Esophagus muscularis mucosa (tissue), 4 donors: ENCODE measurements around the gene DDX31. TPM values are rescaled to one million over a fixed set of nuclear protein-coding genes. Genes with fewer than 3 reads are reported as not detected.

ENCODE experiments used
- DNase-seq: peaks from one replicate; pipeline ENCODE4 v3.0.0-alpha.2; 2017; ENCODE audit errors: extremely low spot score
- H3K27ac ChIP-seq, 4 donors: fragments of 200-600 bp; sonication (generic); replicated peaks in 1 of 4; 1 replicate in 3 of 4; 2 replicates in 1 of 4; pipeline ENCODE4 v1.5.1; 2016 to 2019; ENCODE audit warnings: mild to moderate bottlenecking in 1 of 4
- H3K27me3 ChIP-seq, 4 donors: fragments of 200-600 bp; sonication (generic); one replicate each; pipeline versions ENCODE4 v1.5.1 to v1.6.0; 2016 to 2019
- H3K36me3 ChIP-seq, 4 donors: fragments of 200-600 bp; sonication (generic); one replicate each; pipeline ENCODE4 v1.5.1; 2016 to 2019
- H3K4me1 ChIP-seq, 4 donors: fragments of 200-600 bp; sonication (generic); one replicate each; pipeline ENCODE4 v1.5.1; 2016 to 2019
- H3K4me3 ChIP-seq, 4 donors: fragments of 200-600 bp; sonication (generic); 1 replicate in 2 of 4; 2 replicates in 2 of 4; pipeline ENCODE4 v1.5.1; 2016 to 2019; ENCODE audit warnings: mild to moderate bottlenecking in 4 of 4, moderate library complexity in 1 of 4
- H3K9me3 ChIP-seq, 4 donors: fragments of 200-600 bp; sonication (generic); 1 replicate in 3 of 4; 2 replicates in 1 of 4; pipeline ENCODE4 v1.5.1; 2016 to 2019
- EP300 ChIP-seq: sonication (generic); formaldehyde crosslinking; IDR thresholded peaks from one replicate; pipeline ENCODE4 v1.6.1; 2017; ENCODE audit warnings: antibody characterized with exemption
- POLR2A ChIP-seq: fragments of 450-650 bp; IDR thresholded peaks from one replicate; pipeline ENCODE4 v1.6.1; 2017; ENCODE audit warnings: antibody characterized with exemption, moderate library complexity, mild to moderate bottlenecking, low read depth
- POLR2AphosphoS5 ChIP-seq, 2 donors: sonication (generic); formaldehyde crosslinking; IDR thresholded peaks; one replicate each; pipeline ENCODE4 v1.6.1; 2017; ENCODE audit warnings: antibody characterized with exemption in 2 of 2
- WGBS: methylation state at CpG from one replicate; pipeline ENCODE4 v1.1.5; 2018; 5-methylcytosine and 5-hydroxymethylcytosine counted together
- intact Hi-C: fragments of 100-400 bp; cut with DNase I; formaldehyde crosslinking; loops from one replicate; pipeline ENCODE4 v1.15.1; 2023
- total RNA-seq, 4 donors: library from RNA; depleted of rRNA; stranded (reverse); fragments of >200 nt; gene quantifications; one replicate each; pipeline versions ENCODE4 v1.1.0 to v1.2.1, GENCODE V29; 2016
- TF ChIP-seq, protein P1 (sequence below), 3 experiments: fragments of 200-600 bp in 2 of 3; fragments of 450-650 bp in 1 of 3; sonication (generic) in 2 of 3; IDR thresholded peaks; one replicate each; pipeline ENCODE4 v1.5.1; 2017 to 2019; ENCODE audit warnings: antibody characterized with exemption in 3 of 3, mild to moderate bottlenecking in 2 of 3, moderate library complexity in 1 of 3

The DDX31 gene
- total RNA-seq, 4 donors from 2014 or later, result 6.6 to 7.8 (median 7.5) TPM

DNA sequence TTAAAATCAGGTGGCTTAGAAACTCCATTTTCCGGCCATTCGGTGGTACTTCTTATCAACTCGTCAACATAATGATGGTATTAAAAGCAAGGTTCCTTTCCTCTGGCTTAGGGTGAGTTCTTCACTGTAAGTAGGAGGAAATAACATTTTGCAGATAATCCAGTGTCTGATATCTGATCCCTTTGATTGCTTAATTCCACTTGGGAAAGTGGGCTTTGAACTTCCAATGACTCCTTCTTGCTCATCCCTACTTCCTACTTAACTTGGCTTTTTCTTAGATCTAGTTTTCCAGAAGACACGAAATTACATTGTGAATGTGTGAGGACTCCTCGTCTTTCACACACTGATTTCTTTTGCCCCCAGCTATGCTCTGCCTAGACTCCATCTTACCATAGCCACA is 31.5 kb downstream of the DDX31 start:
- no peak for DNase-seq
- TF ChIP-seq EP300 (no peak), POLR2AphosphoS5 (IDR thresholded peaks at IDR 0.05) (no peak), POLR2A (no peak)
- TF ChIP-seq, protein P1, sequence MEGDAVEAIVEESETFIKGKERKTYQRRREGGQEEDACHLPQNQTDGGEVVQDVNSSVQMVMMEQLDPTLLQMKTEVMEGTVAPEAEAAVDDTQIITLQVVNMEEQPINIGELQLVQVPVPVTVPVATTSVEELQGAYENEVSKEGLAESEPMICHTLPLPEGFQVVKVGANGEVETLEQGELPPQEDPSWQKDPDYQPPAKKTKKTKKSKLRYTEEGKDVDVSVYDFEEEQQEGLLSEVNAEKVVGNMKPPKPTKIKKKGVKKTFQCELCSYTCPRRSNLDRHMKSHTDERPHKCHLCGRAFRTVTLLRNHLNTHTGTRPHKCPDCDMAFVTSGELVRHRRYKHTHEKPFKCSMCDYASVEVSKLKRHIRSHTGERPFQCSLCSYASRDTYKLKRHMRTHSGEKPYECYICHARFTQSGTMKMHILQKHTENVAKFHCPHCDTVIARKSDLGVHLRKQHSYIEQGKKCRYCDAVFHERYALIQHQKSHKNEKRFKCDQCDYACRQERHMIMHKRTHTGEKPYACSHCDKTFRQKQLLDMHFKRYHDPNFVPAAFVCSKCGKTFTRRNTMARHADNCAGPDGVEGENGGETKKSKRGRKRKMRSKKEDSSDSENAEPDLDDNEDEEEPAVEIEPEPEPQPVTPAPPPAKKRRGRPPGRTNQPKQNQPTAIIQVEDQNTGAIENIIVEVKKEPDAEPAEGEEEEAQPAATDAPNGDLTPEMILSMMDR (IDR thresholded peaks at IDR 0.05), result no peak
- H3K27ac ChIP-seq, result no peak overlapping the region
- no peaks in the 10 kb centered on the region for H3K4me1 ChIP-seq
- intact Hi-C loops, result no loop called here
- H3K36me3 ChIP-seq, result peaks cover 28 to 83% (median 70%) of the 10 kb centered on the region in 4 donors
- WGBS, result 91% methylated on average over 5 of the region's 5 CpGs
- no peaks in the 10 kb centered on the region for H3K27me3 ChIP-seq
- H3K4me3 ChIP-seq, result no peak overlapping the region
- no peaks in the 10 kb centered on the region for H3K9me3 ChIP-seq

DNA sequence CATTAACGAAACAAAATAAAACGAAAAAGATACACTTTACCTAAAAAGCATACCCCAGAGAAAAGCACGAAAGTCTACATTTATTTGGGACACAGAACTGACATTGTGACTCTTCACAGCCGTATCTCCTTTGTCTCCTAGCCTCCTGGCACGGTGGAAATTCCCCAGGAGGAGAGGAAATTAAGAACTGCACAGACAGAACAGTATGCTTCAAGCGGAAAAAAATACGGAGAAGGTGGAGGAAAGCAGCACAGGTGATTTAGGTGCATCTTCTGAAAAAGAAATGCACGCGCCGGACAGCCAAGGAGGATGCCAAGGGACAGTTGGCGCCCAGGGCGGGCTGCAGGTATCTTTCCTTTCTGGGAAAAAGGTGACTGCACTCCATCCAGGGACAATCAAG is 32.0 kb downstream of the DDX31 start:
- DNase-seq, result no peak
- Histone ChIP-seq H3K27ac (no peak overlapping the region), H3K4me3 (no peak overlapping the region), H3K36me3 (peaks cover 26 to 83% (median 66%) of the 10 kb centered on the region in 4 donors), H3K9me3 (no peaks in the 10 kb centered on the region), H3K4me1 (no peaks in the 10 kb centered on the region), H3K27me3 (no peaks in the 10 kb centered on the region)
- 96% methylated on average over 12 of the region's 12 CpGs for WGBS
- TF ChIP-seq POLR2AphosphoS5 (IDR thresholded peaks at IDR 0.05) (no peak), EP300 (no peak)
- intact Hi-C loops, result no loop called here

DNA sequence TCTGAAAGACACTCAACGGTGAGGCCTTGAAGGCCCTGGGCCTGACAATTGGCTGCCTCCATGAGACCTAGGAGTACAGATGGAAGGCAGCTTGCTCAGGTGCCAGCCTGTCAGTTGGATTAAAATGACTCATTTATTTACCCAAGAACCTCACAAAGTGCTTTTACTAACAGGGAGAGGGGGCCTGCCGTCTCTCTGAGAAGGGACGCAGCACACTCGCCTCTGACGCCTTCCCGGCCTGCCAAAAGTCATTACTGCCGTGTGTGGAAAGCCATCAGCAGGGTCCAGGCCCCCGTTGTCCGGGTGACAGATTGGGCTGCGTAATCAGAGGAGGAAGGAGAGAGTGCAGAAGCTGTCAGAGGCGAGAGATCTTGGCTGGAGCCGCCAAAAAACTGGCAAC is 32.4 kb downstream of the DDX31 start:
- no peaks in the 10 kb centered on the region for H3K27me3 ChIP-seq
- H3K9me3 ChIP-seq, result no peaks in the 10 kb centered on the region
- TF ChIP-seq POLR2A (no peak), EP300 (no peak), POLR2AphosphoS5 (IDR thresholded peaks at IDR 0.05) (no peak)
- TF ChIP-seq, protein P1 (IDR thresholded peaks at IDR 0.05), result no peak
- DNase-seq, result no peak
- peaks cover 26 to 84% (median 65%) of the 10 kb centered on the region in 4 donors for H3K36me3 ChIP-seq
- intact Hi-C loops, result no loop called here
- no peak overlapping the region for H3K4me3 ChIP-seq
- H3K27ac ChIP-seq, result no peak overlapping the region
- H3K4me1 ChIP-seq, result no peaks in the 10 kb centered on the region
- 94% methylated on average over 3 of the region's 12 CpGs for WGBS

DNA sequence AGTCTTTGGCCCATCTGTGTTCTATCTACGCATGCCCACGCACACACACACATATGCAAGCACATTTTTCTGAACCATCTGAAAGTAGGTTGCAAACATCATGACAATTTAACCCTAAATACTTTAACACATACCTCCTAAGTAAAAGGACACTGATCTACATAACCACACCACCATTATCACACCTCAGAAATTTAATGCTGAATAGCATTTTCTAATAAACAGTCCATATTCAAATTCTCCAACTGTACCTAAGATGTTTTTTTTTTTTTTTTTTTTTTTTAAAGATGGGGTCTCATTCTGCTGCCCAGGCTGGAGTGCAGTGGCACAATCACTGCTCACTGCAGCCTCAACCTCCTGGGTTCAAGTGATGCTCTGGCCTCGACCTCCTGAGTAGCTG is 35.5 kb downstream of the DDX31 start:
- Histone ChIP-seq H3K4me1 (no peaks in the 10 kb centered on the region), H3K27me3 (no peaks in the 10 kb centered on the region), H3K36me3 (peaks cover 31 to 80% (median 61%) of the 10 kb centered on the region in 4 donors), H3K4me3 (no peak overlapping the region), H3K9me3 (no peaks in the 10 kb centered on the region), H3K27ac (no peak overlapping the region)
- 98% methylated on average over 3 of the region's 3 CpGs for WGBS
- no peak for TF ChIP-seq POLR2A
- TF ChIP-seq, protein P1 (IDR thresholded peaks at IDR 0.05), result no peak
- DNase-seq, result no peak
- intact Hi-C loops, result no loop called here

DNA sequence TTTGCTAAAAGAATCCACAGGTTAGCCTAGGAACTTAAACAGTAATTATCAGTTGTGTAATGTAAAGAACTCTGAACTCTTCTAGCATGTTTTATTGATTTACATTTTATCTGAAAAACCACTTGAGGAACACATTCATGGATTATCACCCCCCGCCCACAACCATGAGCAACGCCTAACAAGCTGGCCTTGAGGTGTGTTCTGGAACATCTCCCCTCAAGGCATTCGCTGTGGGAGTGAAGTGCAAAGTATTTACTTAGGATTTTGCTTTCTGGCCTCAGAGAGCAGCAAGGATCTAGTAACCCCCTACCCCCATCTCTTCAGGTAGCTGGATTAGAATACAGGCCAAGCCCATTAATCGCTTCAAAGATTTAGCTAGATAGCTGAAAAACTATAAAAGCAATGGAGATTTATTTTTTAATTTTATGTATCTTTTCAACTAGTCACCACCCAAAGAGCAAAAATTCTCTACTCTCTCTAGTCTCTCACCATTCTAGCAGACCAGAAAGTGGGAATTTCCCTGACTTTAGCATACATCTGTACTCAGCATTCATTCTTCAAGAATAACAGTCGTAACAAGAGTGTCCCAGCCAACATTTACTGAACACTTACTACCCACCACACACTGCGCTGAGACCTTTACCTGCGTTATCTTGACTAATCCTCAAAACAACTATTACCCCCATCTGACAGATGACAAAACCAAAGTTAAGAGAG is 37.2 kb downstream of the DDX31 start:
- no peak for TF ChIP-seq POLR2A
- no peak for TF ChIP-seq EP300
- TF ChIP-seq, protein P1 (IDR thresholded peaks at IDR 0.05), result no peak
- no peak for TF ChIP-seq POLR2AphosphoS5 (IDR thresholded peaks at IDR 0.05)

More for the DNA sequence above, 37.2 kb downstream of the DDX31 start:
- Histone ChIP-seq H3K27me3 (no peaks in the 10 kb centered on the region), H3K4me1 (no peaks in the 10 kb centered on the region), H3K4me3 (no peak overlapping the region), H3K27ac (no peak overlapping the region), H3K9me3 (no peaks in the 10 kb centered on the region), H3K36me3 (peaks cover 41 to 80% (median 59%) of the 10 kb centered on the region in 4 donors)
- no peak for DNase-seq
- WGBS, result 96% methylated on average over 7 of the region's 7 CpGs
- intact Hi-C loops, result no loop called here
